Measurements from ENCODE around the gene KCNQ4. TPM values are rescaled to one million over a fixed set of nuclear protein-coding genes. Genes with fewer than 3 reads are reported as not detected.

Gene KCNQ4
- total and polyA plus RNA-seq, 10 of the 15 experiments (the other 5 are each of a cell fraction or from before 2014, with no cell fraction given), result 0.04 to 0.18 (median 0.08) TPM; not detected in 2

GRCh38 chr1:40856116-40856515, 72.5 kb downstream of the KCNQ4 start (continued):
- no peak for TF ChIP-seq KLF5 (IDR thresholded peaks at IDR 0.05; ENCODE audit: partially characterized antibody)
- TF ChIP-seq, protein P1, sequence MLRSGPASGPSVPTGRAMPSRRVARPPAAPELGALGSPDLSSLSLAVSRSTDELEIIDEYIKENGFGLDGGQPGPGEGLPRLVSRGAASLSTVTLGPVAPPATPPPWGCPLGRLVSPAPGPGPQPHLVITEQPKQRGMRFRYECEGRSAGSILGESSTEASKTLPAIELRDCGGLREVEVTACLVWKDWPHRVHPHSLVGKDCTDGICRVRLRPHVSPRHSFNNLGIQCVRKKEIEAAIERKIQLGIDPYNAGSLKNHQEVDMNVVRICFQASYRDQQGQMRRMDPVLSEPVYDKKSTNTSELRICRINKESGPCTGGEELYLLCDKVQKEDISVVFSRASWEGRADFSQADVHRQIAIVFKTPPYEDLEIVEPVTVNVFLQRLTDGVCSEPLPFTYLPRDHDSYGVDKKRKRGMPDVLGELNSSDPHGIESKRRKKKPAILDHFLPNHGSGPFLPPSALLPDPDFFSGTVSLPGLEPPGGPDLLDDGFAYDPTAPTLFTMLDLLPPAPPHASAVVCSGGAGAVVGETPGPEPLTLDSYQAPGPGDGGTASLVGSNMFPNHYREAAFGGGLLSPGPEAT (IDR thresholded peaks at IDR 0.05; ENCODE audit: low read depth), result no peak

GRCh38 chr1:40856656-40857302, 73.2 kb downstream of the KCNQ4 start:
- no peak overlapping the region for H3K27ac ChIP-seq (ENCODE audit: control insufficient read depth, insufficient read depth)
- no peak overlapping the region for H2AFZ ChIP-seq (ENCODE audit: control insufficient read depth, low read depth, low read length)
- ChIA-PET RAD21 (ENCODE audit: unreplicated experiment) (interaction anchor here (0.7 to 1.4 kb wide), 4 partner anchors 21 to 324 kb away, joined by 3 to 4 read pairs (median 3); no protein-coding TSS in a partner anchor), CTCF (interaction anchor here (1.4 to 2.9 kb wide), 4 partner anchors 82 to 99 kb away, joined by 5 to 13 read pairs (median 6); no protein-coding TSS in a partner anchor), SMC1A (ENCODE audit: uncharacterized antibody, unreplicated experiment) (interaction anchor here (1.1 to 17.4 kb wide), 2 partner anchors 11 to 92 kb away, joined by 3 to 197 read pairs; no protein-coding TSS in a partner anchor), POLR2A (no interaction called here)
- no peak for FAIRE-seq
- DNase-seq (ENCODE audit: low read depth, low spot score), result no peak
- peaks cover 12 to 16% of the 10 kb centered on the region in 2 experiments; a peak in 3 of 4 replicates for H3K27me3 ChIP-seq (replicated peaks in 1 of 2; ENCODE audit: control insufficient read depth in 2 of 2, insufficient read depth in 2 of 2, low read length in 1 of 2)
- H3K9me3 ChIP-seq (replicated peaks; ENCODE audit: control insufficient read depth, insufficient read depth, low read length), result no peaks in the 10 kb centered on the region
- H3K4me2 ChIP-seq (ENCODE audit: control insufficient read depth, insufficient read depth), result no peak overlapping the region
- in situ Hi-C loops (cut with MboI) (no loop called here), intact Hi-C loops (cut with micrococcal nuclease; ENCODE audit: unreplicated experiment) (no loop called here)
- BruUV-seq (replicated peaks), result no TSS peak
- no peaks in the 10 kb centered on the region for H3K36me3 ChIP-seq (ENCODE audit: control insufficient read depth in 2 of 2, insufficient read depth in 2 of 2, low read length in 1 of 2)
- no peak overlapping the region for H3K9ac ChIP-seq (ENCODE audit: control insufficient read depth, insufficient read depth, low read length)
- peaks cover 8% of the 10 kb centered on the region; the same call in 1 of the 2 replicates for H3K4me1 ChIP-seq (ENCODE audit: control insufficient read depth, insufficient read depth, low read length)
- ATAC-seq, result no peak
- no peak overlapping the region for H3K4me3 ChIP-seq
- TF ChIP-seq TAF1 (IDR thresholded peaks at IDR 0.05; ENCODE audit: borderline replicate concordance, low read depth, low read length) (no peak), CEBPB (IDR thresholded peaks at IDR 0.05; ENCODE audit: borderline replicate concordance in 1 of 2, low read depth in 2 of 2, low read length in 2 of 2) (no peak), CHD2 (IDR thresholded peaks at IDR 0.05; ENCODE audit: borderline replicate concordance, low read depth, low read length) (no peak), CHD1 (IDR thresholded peaks at IDR 0.05; ENCODE audit: low read depth, low read length) (no peak), IKZF2 (IDR thresholded peaks at IDR 0.05) (no peak), POLR2AphosphoS5 (IDR thresholded peaks at IDR 0.05; ENCODE audit: low read length) (no peak), PAX8 (IDR thresholded peaks at IDR 0.05) (no peak)
- no peaks in the 10 kb centered on the region for H4K20me1 ChIP-seq (ENCODE audit: control insufficient read depth, insufficient read depth)
- no peaks in the 10 kb centered on the region for H3K79me2 ChIP-seq (ENCODE audit: control insufficient read depth, insufficient read depth, low read length)
- 37% methylated on average over 9 of the region's 9 CpGs for WGBS (ENCODE audit: insufficient coverage, insufficient replicate concordance, low lambda C conversion rate, missing lambda C conversion rate)

All from GM12878 (cell line).